Right lobe of liver (tissue), 4 donors: ENCODE results near the gene ANKRD13D.

Source experiments
- CTCF ChIP-seq, 4 donors: fragments of 200-600 bp in 3 of 4; fragments of 450-650 bp in 1 of 4; IDR thresholded peaks; one replicate each; pipeline versions ENCODE4 v1.5.1 to v1.8.0; 2016 to 2022; ENCODE audit warnings: antibody characterized with exemption in 4 of 4, mild to moderate bottlenecking in 2 of 4
- POLR2A ChIP-seq: fragments of 450-650 bp; IDR thresholded peaks from one replicate; pipeline ENCODE4 v1.6.1; 2017; ENCODE audit warnings: antibody characterized with exemption, mild to moderate bottlenecking
- donor health status: DM: no; HTN: no; CAD: no.
- donor health status: DM: no; HTN: no; CAD: no.
- donor health status: DM: no; HTN: yes; CAD: no.

- TF ChIP-seq POLR2A (no peak), CTCF (IDR thresholded peaks at IDR 0.05) (no peak)
These were observed 60.4 kb downstream of the ANKRD13D start for GRCh38 chr11:67349457-67349856.
